HEK293T (cell line): ENCODE results near the gene HBQ1.

ENCODE experiments used
- CTCF ChIA-PET: fragments of 350-600 bp; formaldehyde crosslinking; extraction: SDS; loops from one replicate; lab custom pipeline; 2021; ENCODE audit warnings: antibody characterized with exemption, inconsistent platforms; lab: Yijun Ruan, JAX
- POLR2A ChIA-PET: fragments of 350-600 bp; formaldehyde crosslinking; extraction: SDS; loops from one replicate; lab custom pipeline; 2020; ENCODE audit warnings: antibody characterized with exemption, inconsistent platforms; lab: Yijun Ruan, JAX
- DNase-seq: peaks from one replicate; pipeline ENCODE4 v3.0.0; 2012; ENCODE audit warnings: mixed read lengths; ENCODE audit errors: extremely low spot score
- ARNT ChIP-seq: fragments of 450-650 bp; IDR thresholded peaks from 2 replicates; pipeline ENCODE4 v1.6.1; 2017; ENCODE audit warnings: mild to moderate bottlenecking
- BHLHE40 ChIP-seq: fragments of 450-650 bp; IDR thresholded peaks from 2 replicates; pipeline ENCODE4 v1.6.1; 2016; ENCODE audit warnings: mild to moderate bottlenecking, moderate library complexity, borderline replicate concordance
- CTBP1 ChIP-seq: fragments of 450-650 bp; IDR thresholded peaks from 2 replicates; pipeline ENCODE4 v1.6.1; 2016; ENCODE audit warnings: borderline replicate concordance
- ELF4 ChIP-seq: fragments of 450-650 bp; IDR thresholded peaks from 2 replicates; pipeline ENCODE4 v1.6.1; 2017; ENCODE audit warnings: antibody characterized with exemption
- FOXA1 ChIP-seq: fragments of 450-650 bp; IDR thresholded peaks from 2 replicates; pipeline ENCODE4 v1.6.1; 2016; ENCODE audit warnings: mild to moderate bottlenecking
- FOXK2 ChIP-seq: fragments of 450-650 bp; IDR thresholded peaks from 2 replicates; pipeline ENCODE4 v1.6.1; 2016; ENCODE audit warnings: mild to moderate bottlenecking
- FOXM1 ChIP-seq: fragments of 450-650 bp; IDR thresholded peaks from 2 replicates; pipeline ENCODE4 v1.6.1; 2017; ENCODE audit warnings: mild to moderate bottlenecking, borderline replicate concordance
- HDGF ChIP-seq: fragments of 450-650 bp; IDR thresholded peaks from 2 replicates; pipeline ENCODE4 v1.6.1; 2017; ENCODE audit warnings: antibody characterized with exemption, borderline replicate concordance
- L3MBTL2 ChIP-seq: fragments of 450-650 bp; conservative IDR thresholded peaks from 2 replicates; pipeline ENCODE4 v1.6.1; 2016; ENCODE audit warnings: mild to moderate bottlenecking
- LEF1 ChIP-seq: fragments of 450-650 bp; IDR thresholded peaks from 2 replicates; pipeline ENCODE4 v1.6.1; 2017; ENCODE audit warnings: mild to moderate bottlenecking, borderline replicate concordance
- NFRKB ChIP-seq: fragments of 450-650 bp; IDR thresholded peaks from 2 replicates; pipeline ENCODE4 v1.6.1; 2016; ENCODE audit warnings: mild to moderate bottlenecking, moderate library complexity
- PKNOX1 ChIP-seq: fragments of 450-650 bp; IDR thresholded peaks from 2 replicates; pipeline ENCODE4 v1.6.1; 2016
- SP1 ChIP-seq: fragments of 450-650 bp; IDR thresholded peaks from 2 replicates; pipeline ENCODE4 v1.6.1; 2017
- SUZ12 ChIP-seq: fragments of 450-650 bp; IDR thresholded peaks from 2 replicates; pipeline ENCODE4 v1.6.1; 2016; ENCODE audit warnings: mild to moderate bottlenecking
- TARDBP ChIP-seq: fragments of 450-650 bp; IDR thresholded peaks from 2 replicates; pipeline ENCODE4 v1.6.1; 2016
- ZNF384 ChIP-seq: fragments of 450-650 bp; IDR thresholded peaks from 2 replicates; pipeline ENCODE4 v1.6.1; 2016

Gene HBQ1

GRCh38 chr16:183005-183404 lies 2.7 kb downstream of the HBQ1 start:
- no peak for DNase-seq
- ChIA-PET POLR2A (no interaction called here), CTCF (interaction anchor here (2.0 kb wide), 1 partner anchor 76 kb away, joined by 8 read pairs; no protein-coding TSS in a partner anchor)
- no peak for TF ChIP-seq BHLHE40
- no peak for TF ChIP-seq ARNT
- TF ChIP-seq FOXM1 = no peak
- TF ChIP-seq LEF1 = no peak
- no peak for TF ChIP-seq HDGF
- no peak for TF ChIP-seq PKNOX1
- TF ChIP-seq L3MBTL2 = no peak
- no peak for TF ChIP-seq FOXA1
- no peak for TF ChIP-seq SUZ12
- TF ChIP-seq CTBP1 = no peak
- no peak for TF ChIP-seq SP1
- no peak for TF ChIP-seq ZNF384
- TF ChIP-seq ELF4 = no peak
- no peak for TF ChIP-seq TARDBP
- TF ChIP-seq FOXK2 = no peak
- no peak for TF ChIP-seq NFRKB

DNA sequence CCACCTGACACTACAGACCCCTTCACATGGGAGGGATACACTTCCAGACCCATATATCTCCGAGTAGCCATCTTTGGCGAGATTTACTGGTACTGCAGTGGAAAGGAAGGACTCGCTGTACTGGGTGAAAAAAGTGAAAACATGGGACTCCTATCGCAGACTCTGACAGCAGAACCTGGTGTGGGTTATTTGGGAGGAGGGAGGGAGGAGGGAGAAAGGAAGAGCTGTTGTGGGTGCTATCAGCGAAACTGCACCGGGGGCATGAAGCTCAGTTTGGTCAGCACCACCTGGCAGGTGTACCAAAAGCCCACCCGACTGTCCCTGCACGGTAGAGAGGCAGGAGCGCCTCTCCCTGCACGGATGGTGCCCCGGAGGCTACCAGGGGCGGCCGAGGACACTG lies 5.0 kb downstream of the HBQ1 start:
- ChIA-PET POLR2A (no interaction called here), CTCF (no interaction called here)
- TF ChIP-seq ZNF384 (no peak), ELF4 (no peak), HDGF (no peak), TARDBP (no peak), PKNOX1 (no peak), BHLHE40 (no peak), FOXA1 (no peak), LEF1 (no peak), L3MBTL2 (no peak), FOXK2 (no peak), SP1 (no peak), FOXM1 (no peak), CTBP1 (no peak), NFRKB (no peak), SUZ12 (no peak), ARNT (no peak)
- DNase-seq = no peak

DNA sequence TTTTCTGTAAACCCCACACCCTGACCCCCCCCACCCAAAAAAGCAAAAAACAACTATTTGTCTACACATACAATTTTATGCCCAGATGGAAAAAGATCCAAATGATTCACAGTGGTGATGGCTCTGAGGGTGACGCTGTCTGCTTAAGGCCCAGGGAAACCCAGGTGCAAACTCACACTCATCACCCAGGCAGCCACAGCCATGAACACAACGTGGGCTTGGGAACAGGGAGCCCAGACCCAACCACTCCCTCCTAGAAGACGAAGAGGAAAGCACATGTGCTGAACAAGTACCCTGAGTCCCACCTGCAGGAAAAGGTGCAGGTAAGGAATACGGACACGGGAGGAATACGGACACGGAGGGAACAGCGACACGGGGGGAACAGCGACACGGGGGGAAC lies 5.4 kb downstream of the HBQ1 start:
- no peak for DNase-seq
- POLR2A ChIA-PET = no interaction called here
- no peak for TF ChIP-seq FOXK2
- TF ChIP-seq ZNF384 = no peak
- TF ChIP-seq FOXM1 = no peak
- TF ChIP-seq ARNT = no peak
- TF ChIP-seq NFRKB = no peak
- no peak for TF ChIP-seq SP1
- no peak for TF ChIP-seq BHLHE40
- TF ChIP-seq PKNOX1 = no peak
- no peak for TF ChIP-seq TARDBP
- no peak for TF ChIP-seq CTBP1
- TF ChIP-seq LEF1 = no peak
- no peak for TF ChIP-seq FOXA1
- TF ChIP-seq ELF4 = no peak
- TF ChIP-seq SUZ12 = no peak
- no peak for TF ChIP-seq L3MBTL2
- no peak for TF ChIP-seq HDGF
- CTCF ChIA-PET = no interaction called here

DNA sequence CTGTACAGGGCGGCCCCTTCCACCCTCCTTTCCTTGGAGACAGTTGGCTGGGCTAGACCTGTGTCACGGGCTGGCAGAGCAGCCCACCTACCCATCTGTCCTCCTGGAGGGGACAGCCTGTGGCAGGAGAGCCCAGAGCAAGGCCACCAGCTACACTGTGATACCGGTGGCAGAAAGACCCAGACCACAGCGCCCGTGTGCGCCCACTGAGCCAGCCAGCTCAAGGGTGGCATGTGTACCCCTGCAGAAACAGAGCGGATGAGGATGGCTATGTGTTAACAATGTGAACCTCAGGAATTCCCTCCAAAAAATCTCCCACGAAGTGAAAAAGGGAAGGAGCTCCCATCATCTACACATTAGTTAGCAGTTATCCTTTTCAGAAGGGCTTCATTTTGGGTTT lies 7.1 kb downstream of the HBQ1 start:
- ChIA-PET POLR2A (no interaction called here), CTCF (interaction anchor here (0.6 kb wide), 1 partner anchor 76 kb away, joined by 3 read pairs; no protein-coding TSS in a partner anchor)
- DNase-seq = no peak
- TF ChIP-seq LEF1 (no peak), FOXM1 (no peak), L3MBTL2 (no peak), PKNOX1 (no peak), ARNT (no peak), SP1 (no peak)

DNA sequence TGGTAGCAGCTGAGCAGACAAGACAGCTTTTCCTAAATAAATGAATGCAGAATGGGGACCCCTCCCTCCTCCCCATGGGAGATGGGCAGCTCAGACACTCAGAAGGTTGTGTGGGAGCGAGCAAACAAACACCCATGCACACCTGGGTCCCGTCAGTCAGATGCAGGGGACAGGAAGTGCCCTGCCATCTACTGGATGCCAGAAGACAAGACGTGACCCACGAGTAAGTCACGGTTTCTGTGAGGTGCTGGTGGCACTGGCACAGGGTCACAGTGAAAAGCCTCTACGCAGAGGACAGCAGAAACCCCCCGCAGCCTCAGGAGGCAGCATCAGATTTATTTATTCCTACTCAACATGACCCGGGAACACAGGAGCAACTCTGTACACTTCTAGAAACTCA lies 8.4 kb downstream of the HBQ1 start:
- DNase-seq = no peak
- no peak for TF ChIP-seq ELF4
- no peak for TF ChIP-seq ARNT
- TF ChIP-seq NFRKB = no peak
- no peak for TF ChIP-seq SP1
- TF ChIP-seq SUZ12 = no peak
- TF ChIP-seq FOXA1 = no peak
- no peak for TF ChIP-seq FOXM1
- no peak for TF ChIP-seq FOXK2
- no peak for TF ChIP-seq BHLHE40
- no peak for TF ChIP-seq PKNOX1
- no peak for TF ChIP-seq L3MBTL2
- TF ChIP-seq HDGF = no peak
- TF ChIP-seq CTBP1 = no peak
- TF ChIP-seq ZNF384 = no peak
- TF ChIP-seq LEF1 = no peak
- no peak for TF ChIP-seq TARDBP
- POLR2A ChIA-PET = no interaction called here

More for the DNA sequence above, 8.4 kb downstream of the HBQ1 start:
- CTCF ChIA-PET = no interaction called here
